ENCODE results near the gene ADH4. TPM values are rescaled to one million over a fixed set of nuclear protein-coding genes. Genes with fewer than 3 reads are reported as not detected.
A peak's percentile ranks its signal among the peaks of the same experiment; 100 is the strongest.

ADH4 gene
- total RNA-seq, 1 experiment from 2014 or later: 0.10 TPM

- H3K27me3 ChIP-seq (ENCODE audit: control insufficient read depth, insufficient read depth, low read length): no peaks in the 10 kb centered on the region
- intact Hi-C loops (cut with micrococcal nuclease; ENCODE audit: unreplicated experiment): no loop called here
- ChIA-PET CTCF (no interaction called here), POLR2A (no interaction called here)
- no peak for DNase-seq (ENCODE audit: low read depth, low spot score)
- in situ Hi-C loops (cut with HindIII; ENCODE audit: low pct_unique_long_range_greater_than_20kb, low sequenced_read_pairs): no loop called here
- no peaks in the 10 kb centered on the region for H3K4me1 ChIP-seq (ENCODE audit: control insufficient read depth, insufficient read depth, low read length)
- BruUV-seq (replicated peaks): no TSS peak
- ATAC-seq: no peak
- no peaks in the 10 kb centered on the region for H3K9me3 ChIP-seq (ENCODE audit: control insufficient read depth, insufficient read depth, low read depth, low read length)
- H3K4me3 ChIP-seq (ENCODE audit: low read depth in 2 of 2, low read length in 2 of 2): no peak overlapping the region
- no peak for TF ChIP-seq TCF7L2 (IDR thresholded peaks at IDR 0.05; ENCODE audit: low read depth, low read length)
- peak; percentile 30; the same call in 1 of the 2 replicates for TF ChIP-seq CTCF (IDR thresholded peaks at IDR 0.05)
- H3K27ac ChIP-seq (ENCODE audit: low read length): no peak overlapping the region
- H3K36me3 ChIP-seq (ENCODE audit: control insufficient read depth, insufficient read depth, low read length): no peaks in the 10 kb centered on the region
Measured at GRCh38 chr4:99159699-99160098, 15.6 kb upstream of the ADH4 start.

- Histone ChIP-seq H3K27ac (ENCODE audit: low read length) (no peak overlapping the region), H3K27me3 (ENCODE audit: control insufficient read depth, insufficient read depth, low read length) (no peaks in the 10 kb centered on the region), H3K4me1 (ENCODE audit: control insufficient read depth, insufficient read depth, low read length) (no peaks in the 10 kb centered on the region), H3K36me3 (ENCODE audit: control insufficient read depth, insufficient read depth, low read length) (no peaks in the 10 kb centered on the region), H3K9me3 (ENCODE audit: control insufficient read depth, insufficient read depth, low read depth, low read length) (no peaks in the 10 kb centered on the region), H3K4me3 (ENCODE audit: low read depth in 2 of 2, low read length in 2 of 2) (no peak overlapping the region)
- intact Hi-C loops (cut with micrococcal nuclease; ENCODE audit: unreplicated experiment) (no loop called here), in situ Hi-C loops (cut with HindIII; ENCODE audit: low pct_unique_long_range_greater_than_20kb, low sequenced_read_pairs) (no loop called here)
- no TSS peak for BruUV-seq (replicated peaks)
- ATAC-seq (no peak), DNase-seq (ENCODE audit: low read depth, low spot score) (no peak)
- ChIA-PET CTCF (no interaction called here), POLR2A (no interaction called here)
- TF ChIP-seq SIN3A (IDR thresholded peaks at IDR 0.05; ENCODE audit: borderline replicate concordance, insufficient read depth, low read depth, low read length) (no peak), CTCF (IDR thresholded peaks at IDR 0.05) (no peak), REST (IDR thresholded peaks at IDR 0.05; ENCODE audit: insufficient read depth in 1 of 2, low read depth in 2 of 2, low read length in 1 of 2) (no peak), TCF7L2 (IDR thresholded peaks at IDR 0.05; ENCODE audit: low read depth, low read length) (no peak), POLR2AphosphoS5 (IDR thresholded peaks at IDR 0.05; ENCODE audit: low read depth, low read length) (no peak)
Measured at GRCh38 chr4:99157478-99157935, 13.4 kb upstream of the ADH4 start.
